PC-3 (cell line): ENCODE measurements around the gene BCO1. TPM values are rescaled to one million over a fixed set of nuclear protein-coding genes. Genes with fewer than 3 reads are reported as not detected.
A peak's percentile ranks its signal among the peaks of the same experiment; 100 is the strongest.

Source experiments
- ATAC-seq: fragments of 200-7000 bp; cut with Tn5 transposase; 2 replicates; pipeline ENCODE4 v1.9.1; 2020; ENCODE audit warnings: mild to moderate bottlenecking, moderate library complexity
- BruUV-seq: library from RNA; stranded (reverse); fragments of 400-500 nt; replicated peaks from 2 replicates; lab custom pipeline; 2021; lab: Mats Ljungman, UMichigan
- CTCF ChIA-PET: fragments of 300-600 bp; sonication (Branson Sonifier 250); formaldehyde crosslinking; loops from one replicate; lab custom pipeline; 2022; ENCODE audit warnings: antibody characterized with exemption; lab: Charles Lee
- POLR2A ChIA-PET: fragments of 300-600 bp; sonication (Branson Sonifier 250); formaldehyde crosslinking; loops from one replicate; lab custom pipeline; 2022; ENCODE audit warnings: antibody characterized with exemption; ENCODE audit not compliant: unreplicated experiment; lab: Charles Lee
- DNase-seq: peaks from one replicate; pipeline ENCODE4 v3.0.0-alpha.2; 2015
- H2AFZ ChIP-seq: fragments of 300-600 bp; sonication (generic); 2 replicates; pipeline ENCODE4 v1.6.0; 2016; ENCODE audit warnings: antibody characterized with exemption, low read length
- H3F3A ChIP-seq: fragments of 300-600 bp; sonication (generic); one replicate; pipeline ENCODE4 v1.6.0; 2017; ENCODE audit warnings: antibody characterized with exemption, low read length, control low read depth, mild to moderate bottlenecking; ENCODE audit not compliant: unreplicated experiment
- H3K27ac ChIP-seq: fragments of 300-600 bp; sonication (generic); 2 replicates; pipeline ENCODE4 v1.5.1; 2016; ENCODE audit warnings: mild to moderate bottlenecking, low read length
- H3K27me3 ChIP-seq: fragments of 300-600 bp; sonication (generic); 2 replicates; pipeline ENCODE4 v1.6.1; 2016; ENCODE audit warnings: low read length, mixed read lengths
- H3K36me3 ChIP-seq: fragments of 300-600 bp; sonication (generic); 2 replicates; pipeline ENCODE4 v1.6.1; 2016; ENCODE audit warnings: low read depth, mixed run types, low read length, mixed read lengths
- H3K4me1 ChIP-seq: fragments of 300-600 bp; sonication (generic); 2 replicates; pipeline ENCODE4 v1.5.1; 2016; ENCODE audit warnings: low read length; ENCODE audit not compliant: insufficient read depth
- H3K4me2 ChIP-seq: fragments of 300-600 bp; sonication (generic); 2 replicates; pipeline ENCODE4 v1.6.0; 2016; ENCODE audit warnings: low read length
- H3K4me3 ChIP-seq: fragments of 300-600 bp; sonication (generic); 2 replicates; pipeline ENCODE4 v1.5.1; 2016; ENCODE audit warnings: mild to moderate bottlenecking, low read length, mixed read lengths
- H3K79me2 ChIP-seq: fragments of 300-600 bp; sonication (generic); 2 replicates; pipeline ENCODE4 v1.6.1; 2017; ENCODE audit warnings: low read length, mixed read lengths
- H3K9ac ChIP-seq: fragments of 300-600 bp; sonication (generic); 2 replicates; pipeline ENCODE4 v1.6.0; 2016; ENCODE audit warnings: mild to moderate bottlenecking, low read length
- H3K9me2 ChIP-seq: fragments of 300-600 bp; sonication (generic); replicated peaks from 2 replicates; pipeline ENCODE4 v1.6.1; 2016; ENCODE audit warnings: mixed run types, low read length, mixed read lengths
- H3K9me3 ChIP-seq: fragments of 300-600 bp; sonication (generic); 2 replicates; pipeline ENCODE4 v1.6.1; 2016; ENCODE audit warnings: low read length, mixed read lengths
- H4K20me1 ChIP-seq: fragments of 300-600 bp; sonication (generic); 2 replicates; pipeline ENCODE4 v1.6.1; 2016; ENCODE audit warnings: low read length, mixed read lengths
- CTCF ChIP-seq: fragments of 300-600 bp; sonication (generic); conservative IDR thresholded peaks from 2 replicates; pipeline ENCODE4 v1.5.1; 2017; ENCODE audit warnings: antibody characterized with exemption, low read depth, mild to moderate bottlenecking, low read length
- EZH2 ChIP-seq: fragments of 300-600 bp; sonication (generic); IDR thresholded peaks from one replicate; pipeline ENCODE4 v1.6.1; 2017; ENCODE audit warnings: antibody characterized with exemption, mild to moderate bottlenecking, low read length; ENCODE audit not compliant: unreplicated experiment
- EZH2phosphoT487 ChIP-seq: fragments of 300-600 bp; sonication (generic); IDR thresholded peaks from 2 replicates; pipeline ENCODE4 v1.6.1; 2018; ENCODE audit warnings: mild to moderate bottlenecking, antibody characterized with exemption, low read length, borderline replicate concordance
- intact Hi-C: fragments of 100-400 bp; cut with micrococcal nuclease; formaldehyde crosslinking; loops from 2 replicates; pipeline ENCODE4 v1.9.0; 2023
- total RNA-seq: library from RNA; depleted of rRNA; stranded (reverse); fragments of >200 nt; gene quantifications from 2 replicates; pipeline ENCODE4 v1.2.3, GENCODE V29; 2014

Gene BCO1
- total RNA-seq, 1 experiment from 2014 or later: not detected

- ChIA-PET POLR2A (no interaction called here), CTCF (no interaction called here)
- H3K4me2 ChIP-seq: no peak overlapping the region
- H3K36me3 ChIP-seq: no peaks in the 10 kb centered on the region
- DNase-seq (no peak), ATAC-seq (no peak)
- H3K4me1 ChIP-seq: peaks cover 7% of the 10 kb centered on the region
- TF ChIP-seq CTCF (no peak), EZH2phosphoT487 (no peak), EZH2 (no peak)
- no peak overlapping the region for H3K27ac ChIP-seq
- intact Hi-C loops: no loop called here
- H2AFZ ChIP-seq: no peak overlapping the region
- no peaks in the 10 kb centered on the region for H3F3A ChIP-seq
- BruUV-seq: no TSS peak
- no peak overlapping the region for H3K9ac ChIP-seq
- H3K9me3 ChIP-seq: no peaks in the 10 kb centered on the region
- no peaks in the 10 kb centered on the region for H3K9me2 ChIP-seq
- H3K27me3 ChIP-seq: no peaks in the 10 kb centered on the region
- no peak overlapping the region for H3K4me3 ChIP-seq
- H3K79me2 ChIP-seq: peaks cover 39% of the 10 kb centered on the region
- H4K20me1 ChIP-seq: peaks cover 5% of the 10 kb centered on the region; the same call in 1 of the 2 replicates
These were observed 73.3 kb downstream of the BCO1 start for GRCh38 chr16:81311762-81312161.

- Histone ChIP-seq H3K36me3 (no peaks in the 10 kb centered on the region), H4K20me1 (peaks cover 10% of the 10 kb centered on the region; the same call in 1 of the 2 replicates), H3K79me2 (peaks cover 61% of the 10 kb centered on the region), H3K9me3 (no peaks in the 10 kb centered on the region), H3K27me3 (no peaks in the 10 kb centered on the region), H3K9ac (peak overlapping the region; percentile 84), H3K4me1 (peaks cover 12% of the 10 kb centered on the region), H3K27ac (no peak overlapping the region), H3F3A (no peaks in the 10 kb centered on the region), H3K4me2 (peak overlapping the region; percentile 95), H3K9me2 (no peaks in the 10 kb centered on the region), H3K4me3 (peak overlapping the region; percentile 95), H2AFZ (peak overlapping the region; percentile 86)
- no peak for TF ChIP-seq EZH2phosphoT487
- no peak for TF ChIP-seq CTCF
- no peak for TF ChIP-seq EZH2
- intact Hi-C loops: no loop called here
- ChIA-PET POLR2A (no interaction called here), CTCF (no interaction called here)
- TSS peak; percentile 80 for BruUV-seq
- DNase-seq: no peak
- ATAC-seq: no peak
These were observed 75.5 kb downstream of the BCO1 start for GRCh38 chr16:81313701-81314602.
